Umbilical cord (tissue), 2 donors: Measurements from ENCODE around the gene CLINT1. TPM values are rescaled to one million over a fixed set of nuclear protein-coding genes. Genes with fewer than 3 reads are reported as not detected.
A peak's percentile ranks its signal among the peaks of the same experiment; 100 is the strongest.
"Not testable (repeated sequence)": the region's sequence is repeated elsewhere in the genome, so short reads cannot be mapped to it uniquely, and the experiment has no call there.

Experiments used
- DNase-seq: peaks from one replicate; pipeline ENCODE4 v3.0.0-alpha.2; 2015; ENCODE audit warnings: low spot score
- total RNA-seq: library from RNA; depleted of rRNA; stranded (reverse); fragments of >200 nt; gene quantifications from one replicate; pipeline ENCODE4 v1.2.3, GENCODE V29; 2014; ENCODE audit warnings: low replicate concordance; ENCODE audit not compliant: insufficient read depth

Gene CLINT1
- 69.3 TPM for total RNA-seq

GRCh38 chr5:157858527-157859226 lies at the start of gene CLINT1:
CLINT1 (minus strand) TSS chr5:157859145; CDS start chr5:157858970, 175 bp downstream.
- peak; percentile 93 for DNase-seq

- no peak for DNase-seq
Measured at GRCh38 chr5:157908459-157908858, 49.5 kb upstream of the CLINT1 start.

- DNase-seq, result no peak
Measured at GRCh38 chr5:157907479-157907878, 48.5 kb upstream of the CLINT1 start.

- no peak for DNase-seq
Measured at GRCh38 chr5:157903117-157903450, 44.1 kb upstream of the CLINT1 start.

- no peak for DNase-seq
Measured at GRCh38 chr5:157902449-157903116, 43.6 kb upstream of the CLINT1 start.

- DNase-seq, result no peak
Measured at GRCh38 chr5:157900644-157901043, 41.7 kb upstream of the CLINT1 start.

GRCh38 chr5:157893611-157894010 lies 34.7 kb upstream of the CLINT1 start:
- DNase-seq, result no peak

GRCh38 chr5:157892974-157893373 lies 34.0 kb upstream of the CLINT1 start:
- no peak for DNase-seq

GRCh38 chr5:157890836-157891597 lies 32.1 kb upstream of the CLINT1 start:
- DNase-seq, result no peak

GRCh38 chr5:157888814-157889532 lies 30.0 kb upstream of the CLINT1 start:
- DNase-seq, result no peak

- no peak for DNase-seq
Measured at GRCh38 chr5:157886796-157887380, 27.9 kb upstream of the CLINT1 start.

- DNase-seq, result not testable (repeated sequence)
Measured at GRCh38 chr5:157885051-157885450, 26.1 kb upstream of the CLINT1 start.

GRCh38 chr5:157881498-157881897 lies 22.6 kb upstream of the CLINT1 start:
- DNase-seq, result not testable (repeated sequence)

- DNase-seq, result no peak
Measured at GRCh38 chr5:157877821-157878220, 18.9 kb upstream of the CLINT1 start.

- DNase-seq, result no peak
Measured at GRCh38 chr5:157874861-157875260, 15.9 kb upstream of the CLINT1 start.

- no peak for DNase-seq
Measured at GRCh38 chr5:157870837-157871834, 12.2 kb upstream of the CLINT1 start.

- DNase-seq, result no peak
Measured at GRCh38 chr5:157867751-157868387, 8.9 kb upstream of the CLINT1 start.

- peak; percentile 52 for DNase-seq
Measured at GRCh38 chr5:157866536-157866935, 7.6 kb upstream of the CLINT1 start.

- peak; percentile 49 for DNase-seq
Measured at GRCh38 chr5:157865781-157866180, 6.8 kb upstream of the CLINT1 start.

- DNase-seq, result no peak
Measured at GRCh38 chr5:157864067-157864466, 5.1 kb upstream of the CLINT1 start.
